Measurements from ENCODE around the gene ADISSP. TPM values are rescaled to one million over a fixed set of nuclear protein-coding genes. Genes with fewer than 3 reads are reported as not detected.

The ADISSP gene
- total and polyA plus RNA-seq, 2 donors (not counting 3 experiments of a cell fraction or from before 2014, with no cell fraction given): 55.0 to 67.5 TPM

GRCh38 chr20:3730803-3731672, 36.5 kb downstream of the ADISSP start:
- Histone ChIP-seq H3K9me3 (replicated peaks; ENCODE audit: control insufficient read depth, insufficient read depth, low read length) (no peaks in the 10 kb centered on the region), H3K27ac (ENCODE audit: insufficient read depth, low read depth, low read length) (no peak overlapping the region), H3K9me1 (replicated peaks; ENCODE audit: control insufficient read depth, extremely low read depth, insufficient read depth, low read length) (no peaks in the 10 kb centered on the region), H3K9ac (replicated peaks; ENCODE audit: extremely low read depth, insufficient read depth, low read length) (no peak overlapping the region), H3K4me3 (replicated peaks in 1 of 3; ENCODE audit: insufficient read depth in 1 of 3, low read depth in 1 of 3, low read length in 3 of 3) (no peak overlapping the region), H3K27me3 (ENCODE audit: control insufficient read depth in 2 of 2, insufficient read depth in 2 of 2, low read length in 2 of 2) (peaks cover 8 to 10% of the 10 kb centered on the region in 2 experiments), H2AFZ (ENCODE audit: low read depth, low read length) (no peak overlapping the region), H3K4me2 (ENCODE audit: insufficient read depth, low read length) (no peak overlapping the region), H4K20me1 (replicated peaks; ENCODE audit: control insufficient read depth, extremely low read depth, insufficient read depth, low read length) (no peaks in the 10 kb centered on the region), H3K36me3 (ENCODE audit: control insufficient read depth in 2 of 2, extremely low read depth in 1 of 2, insufficient read depth in 2 of 2, low read length in 2 of 2) (no peaks in the 10 kb centered on the region), H3K4me1 (ENCODE audit: control insufficient read depth, extremely low read depth, insufficient read depth, low read length) (no peaks in the 10 kb centered on the region), H3K79me2 (ENCODE audit: control insufficient read depth, insufficient read depth, low read length) (no peaks in the 10 kb centered on the region)
- BruUV-seq (replicated peaks): no TSS peak
- ChIA-PET POLR2A (no interaction called here), CTCF (interaction anchor here (1.1 to 7.2 kb wide), 2 partner anchors 14 to 19 kb away, joined by 3 to 40 read pairs; no protein-coding TSS in a partner anchor)
- FAIRE-seq (peak; percentile 15), DNase-seq (ENCODE audit: low read depth, low spot score) (no peak)
- dilution Hi-C loops (cut with MboI; ENCODE audit: extremely low pct_ligation_motif_present, low sequenced_read_pairs): no loop called here
- intact Hi-C loops (cut with micrococcal nuclease): no loop called here
- TF ChIP-seq GATA2 (IDR thresholded peaks at IDR 0.05; ENCODE audit: insufficient read depth, insufficient read length, low read depth, low read length): no peak
- TF ChIP-seq, protein P1, sequence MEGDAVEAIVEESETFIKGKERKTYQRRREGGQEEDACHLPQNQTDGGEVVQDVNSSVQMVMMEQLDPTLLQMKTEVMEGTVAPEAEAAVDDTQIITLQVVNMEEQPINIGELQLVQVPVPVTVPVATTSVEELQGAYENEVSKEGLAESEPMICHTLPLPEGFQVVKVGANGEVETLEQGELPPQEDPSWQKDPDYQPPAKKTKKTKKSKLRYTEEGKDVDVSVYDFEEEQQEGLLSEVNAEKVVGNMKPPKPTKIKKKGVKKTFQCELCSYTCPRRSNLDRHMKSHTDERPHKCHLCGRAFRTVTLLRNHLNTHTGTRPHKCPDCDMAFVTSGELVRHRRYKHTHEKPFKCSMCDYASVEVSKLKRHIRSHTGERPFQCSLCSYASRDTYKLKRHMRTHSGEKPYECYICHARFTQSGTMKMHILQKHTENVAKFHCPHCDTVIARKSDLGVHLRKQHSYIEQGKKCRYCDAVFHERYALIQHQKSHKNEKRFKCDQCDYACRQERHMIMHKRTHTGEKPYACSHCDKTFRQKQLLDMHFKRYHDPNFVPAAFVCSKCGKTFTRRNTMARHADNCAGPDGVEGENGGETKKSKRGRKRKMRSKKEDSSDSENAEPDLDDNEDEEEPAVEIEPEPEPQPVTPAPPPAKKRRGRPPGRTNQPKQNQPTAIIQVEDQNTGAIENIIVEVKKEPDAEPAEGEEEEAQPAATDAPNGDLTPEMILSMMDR (IDR thresholded peaks at IDR 0.05; ENCODE audit: extremely low read depth in 1 of 2, insufficient read depth in 1 of 2, low read depth in 1 of 2, low read length in 2 of 2): no peak
- TF ChIP-seq JUN (IDR thresholded peaks at IDR 0.05; ENCODE audit: borderline replicate concordance, insufficient read depth, insufficient read length, low read depth): no peak
- no peak for TF ChIP-seq MYC (IDR thresholded peaks at IDR 0.05; ENCODE audit: low read depth, low read length)
- no peak for TF ChIP-seq POLR2AphosphoS5 (IDR thresholded peaks at IDR 0.05; ENCODE audit: insufficient read depth, low read depth, low read length)
- TF ChIP-seq, protein P2, sequence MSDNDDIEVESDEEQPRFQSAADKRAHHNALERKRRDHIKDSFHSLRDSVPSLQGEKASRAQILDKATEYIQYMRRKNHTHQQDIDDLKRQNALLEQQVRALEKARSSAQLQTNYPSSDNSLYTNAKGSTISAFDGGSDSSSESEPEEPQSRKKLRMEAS (IDR thresholded peaks at IDR 0.05; ENCODE audit: insufficient read depth, insufficient read length): no peak
- TF ChIP-seq FOS (IDR thresholded peaks at IDR 0.05; ENCODE audit: borderline replicate concordance, insufficient read depth, low read length): no peak
- no peak for TF ChIP-seq POLR2A (IDR thresholded peaks at IDR 0.05; ENCODE audit: low read depth, low read length)
- no peak for TF ChIP-seq EZH2 (IDR thresholded peaks at IDR 0.05; ENCODE audit: borderline replicate concordance, low read depth, low read length, severe bottlenecking)

Data from endothelial cell of umbilical vein (primary cell).